HG02763 (cell line): ENCODE results near the gene CHI3L2.

Experiments used
- ATAC-seq: cut with Tn5 transposase; IDR thresholded peaks from one replicate; pipeline ENCODE4 v1.9.1; 2021; ENCODE audit warnings: mild to moderate bottlenecking, moderate library complexity; ENCODE audit not compliant: unreplicated experiment

Gene CHI3L2

GRCh38 chr1:111290104-111290503, 62.6 kb downstream of the CHI3L2 start:
- ATAC-seq: no peak

GRCh38 chr1:111290630-111291029, 63.1 kb downstream of the CHI3L2 start, which contains the start of gene CHIA:
CHIA (plus strand) TSS chr1:111290851; CDS start chr1:111310468, 19,617 bp downstream.
- no peak for ATAC-seq
